Measurements from ENCODE around the gene CDH23. TPM values are rescaled to one million over a fixed set of nuclear protein-coding genes. Genes with fewer than 3 reads are reported as not detected.

The CDH23 gene
- total and polyA plus RNA-seq, 2 of the 8 experiments (the other 6 are each of a cell fraction or from before 2014, with no cell fraction given): 1.9 to 4.9 TPM

GRCh38 chr10:71657604-71658466, 261.1 kb downstream of the CDH23 start:
- ChIA-PET POLR2A (ENCODE audit: partially characterized antibody) (interaction anchor here (0.6 to 2.0 kb wide), 5 partner anchors 16 to 314 kb away, joined by 3 to 7 read pairs (median 3); no protein-coding TSS in a partner anchor), CTCF (ENCODE audit: partially characterized antibody) (interaction anchor here (0.7 to 4.6 kb wide), 22 partner anchors 8 to 390 kb away, joined by 3 to 46 read pairs (median 4); partner anchors contain the start of gene CDH23)
- DNase-seq (ENCODE audit: low read depth in 1 of 2, low spot score in 2 of 2) (peak; percentile 71), FAIRE-seq (peak; percentile 45)
- peak overlapping the region in 3 of 4 experiments; percentile 11 to 43 (median 26); a peak in 4 of 8 replicates for H3K4me3 ChIP-seq (ENCODE audit: extremely low read depth in 1 of 4, insufficient read depth in 2 of 4, low read depth in 3 of 4, low read length in 4 of 4)
- peak overlapping the region; percentile 48 for H3K56ac ChIP-seq (replicated peaks; ENCODE audit: insufficient read length, low read depth, low read length)
- H3K27ac ChIP-seq (ENCODE audit: low read depth, low read length): no peak overlapping the region
- peak overlapping the region; percentile 91; the same call in 1 of the 2 replicates for H2BK5ac ChIP-seq (ENCODE audit: low read depth, low read length)
- 12% methylated on average over 16 of the region's 16 CpGs; no CpG with 5 or more reads in 1 of the 2 experiments for WGBS, 2 experiments (ENCODE audit: extremely low coverage in 1 of 2, insufficient coverage in 1 of 2, insufficient read length in 1 of 2, insufficient replicate concordance in 2 of 2, low coverage in 1 of 2, low lambda C conversion rate in 2 of 2, missing lambda C conversion rate in 1 of 2)
- H4K91ac ChIP-seq (replicated peaks; ENCODE audit: insufficient read length, low read length): peak overlapping the region; percentile 68
- H2AK5ac ChIP-seq (ENCODE audit: low read depth, low read length): peak overlapping the region; percentile 97; the same call in 1 of the 2 replicates
- no peak overlapping the region for H4K8ac ChIP-seq (ENCODE audit: extremely low read depth, insufficient read depth, low read length)
- no peaks in the 10 kb centered on the region for H3K36me3 ChIP-seq (ENCODE audit: control insufficient read depth in 2 of 4, insufficient read depth in 4 of 4, low read length in 3 of 4)
- H2BK20ac ChIP-seq (ENCODE audit: low read length): peak overlapping the region; percentile 100
- no peaks in the 10 kb centered on the region; the same call in 1 of the 2 replicates for H3K23me2 ChIP-seq (ENCODE audit: low read depth, low read length)
- no peaks in the 10 kb centered on the region for H3K79me1 ChIP-seq (ENCODE audit: low read depth, low read length)
- no peak overlapping the region for H3K9ac ChIP-seq (replicated peaks in 1 of 4; ENCODE audit: extremely low read depth in 1 of 4, low read depth in 3 of 4, low read length in 3 of 4)
- H3K4ac ChIP-seq (replicated peaks; ENCODE audit: insufficient read length, low read depth, low read length): peak overlapping the region; percentile 7
- no peak overlapping the region for H2AFZ ChIP-seq (ENCODE audit: low read length)
- no peaks in the 10 kb centered on the region for H3K79me2 ChIP-seq (ENCODE audit: control insufficient read depth in 1 of 2, insufficient read depth in 2 of 2, low read length in 2 of 2)
- H2BK12ac ChIP-seq (ENCODE audit: low read depth, low read length): peak overlapping the region; percentile 98
- H3K4me2 ChIP-seq (ENCODE audit: insufficient read depth in 1 of 2, low read depth in 2 of 2, low read length in 2 of 2): peak overlapping the region; percentile 54 to 81
- H3K18ac ChIP-seq (ENCODE audit: extremely low read depth, low read length): peak overlapping the region; percentile 94; the same call in 1 of the 2 replicates
- no peak overlapping the region for H3K14ac ChIP-seq (ENCODE audit: insufficient read length)
- H3K23ac ChIP-seq (ENCODE audit: insufficient read length): no peak overlapping the region
- peaks cover 22 to 36% (median 31%) of the 10 kb centered on the region in 4 experiments for H3K4me1 ChIP-seq (replicated peaks in 1 of 4; ENCODE audit: control insufficient read depth in 3 of 4, insufficient read depth in 4 of 4, low read length in 3 of 4)
- peak overlapping the region; percentile 84 for H2BK120ac ChIP-seq (replicated peaks; ENCODE audit: low read depth, low read length)
- H4K20me1 ChIP-seq (replicated peaks in 1 of 2; ENCODE audit: control insufficient read depth in 1 of 2, insufficient read depth in 2 of 2, low read length in 2 of 2): no peaks in the 10 kb centered on the region
- H2BK15ac ChIP-seq (ENCODE audit: low read length): no peak overlapping the region
- H4K5ac ChIP-seq (ENCODE audit: insufficient read length, low read depth, low read length): peak overlapping the region; percentile 58
- H3K27me3 ChIP-seq (replicated peaks in 1 of 4; ENCODE audit: control insufficient read depth in 3 of 4, extremely low read depth in 1 of 4, insufficient read depth in 3 of 4, low read length in 3 of 4): peaks cover 0 to 21% (median 13%) of the 10 kb centered on the region in 4 experiments; a peak in 4 of 7 replicates
- H3K9me3 ChIP-seq (ENCODE audit: insufficient read depth in 2 of 2, low read depth in 1 of 2, low read length in 1 of 2): no peaks in the 10 kb centered on the region
- TF ChIP-seq EGR1 (IDR thresholded peaks at IDR 0.05; ENCODE audit: borderline replicate concordance, low read depth, low read length) (0 out of 2 replicates have a peak, but pooled peaks have one; percentile 16), USF2 (IDR thresholded peaks at IDR 0.05; ENCODE audit: low read length) (no peak), KDM5A (IDR thresholded peaks at IDR 0.05; ENCODE audit: low read length) (no peak), BCL11A (IDR thresholded peaks at IDR 0.05; ENCODE audit: low read depth in 2 of 2, low read length in 2 of 2) (peak; percentile 47 to 81), TEAD4 (IDR thresholded peaks at IDR 0.05; ENCODE audit: low read depth, low read length) (peak; percentile 73; the same call in 1 of the 2 replicates), JUN (IDR thresholded peaks at IDR 0.05; ENCODE audit: low read depth, low read length) (no peak), EP300 (IDR thresholded peaks at IDR 0.05; ENCODE audit: borderline replicate concordance in 1 of 2, low read depth in 2 of 2, low read length in 2 of 2) (peak in 1 of 2 experiments; percentile 63; a peak in 1 of 3 replicates), PHF8 (conservative IDR thresholded peaks at IDR 0.05; ENCODE audit: low read depth, low read length) (no peak), SP1 (IDR thresholded peaks at IDR 0.05; ENCODE audit: low read depth, low read length) (peak; percentile 74), CHD1 (IDR thresholded peaks at IDR 0.05; ENCODE audit: low read depth, low read length) (no peak)
